HG02885 (cell line): ENCODE results near the gene RSPH4A.
A peak's percentile ranks its signal among the peaks of the same experiment; 100 is the strongest.
"Not testable (repeated sequence)": the region's sequence is repeated elsewhere in the genome, so short reads cannot be mapped to it uniquely, and the experiment has no call there.

ENCODE experiments used
- ATAC-seq: cut with Tn5 transposase; IDR thresholded peaks from one replicate; pipeline ENCODE4 v1.9.1; 2021; ENCODE audit warnings: mild to moderate bottlenecking; ENCODE audit not compliant: unreplicated experiment, poor library complexity

Gene RSPH4A

GRCh38 chr6:116615937-116616736 is at the start of gene RSPH4A:
Gene RSPH4A, plus strand, starts transcription at chr6:116616479. Its CDS starts 145 bp downstream, at chr6:116616624.
- peak; percentile 100 for ATAC-seq

- no peak for ATAC-seq
Measured at GRCh38 chr6:116568111-116568510, 48.2 kb upstream of the RSPH4A start.

GRCh38 chr6:116568821-116569755 is 47.2 kb upstream of the RSPH4A start:
- ATAC-seq: no peak

GRCh38 chr6:116570856-116571682 is 45.2 kb upstream of the RSPH4A start, which contains the start of gene RWDD1:
Gene RWDD1, plus strand, starts transcription at chr6:116571504. Its CDS starts 79 bp downstream, at chr6:116571583.
- ATAC-seq: peak; percentile 94

GRCh38 chr6:116571683-116572000 is 44.6 kb upstream of the RSPH4A start:
- no peak for ATAC-seq

GRCh38 chr6:116572162-116572561 is 44.1 kb upstream of the RSPH4A start:
- no peak for ATAC-seq

- ATAC-seq: no peak
Measured at GRCh38 chr6:116575227-116575626, 41.1 kb upstream of the RSPH4A start.

GRCh38 chr6:116577486-116577885 is 38.8 kb upstream of the RSPH4A start:
- ATAC-seq: no peak

GRCh38 chr6:116578335-116578734 is 37.9 kb upstream of the RSPH4A start:
- no peak for ATAC-seq

- ATAC-seq: no peak
Measured at GRCh38 chr6:116579143-116579542, 37.1 kb upstream of the RSPH4A start.

GRCh38 chr6:116580198-116580597 is 36.1 kb upstream of the RSPH4A start:
- no peak for ATAC-seq

- ATAC-seq: no peak
Measured at GRCh38 chr6:116586276-116586675, 30.0 kb upstream of the RSPH4A start.

- ATAC-seq: no peak
Measured at GRCh38 chr6:116586738-116587137, 29.5 kb upstream of the RSPH4A start.

GRCh38 chr6:116595247-116595646 is 21.0 kb upstream of the RSPH4A start:
- ATAC-seq: no peak

GRCh38 chr6:116596815-116597214 is 19.5 kb upstream of the RSPH4A start:
- no peak for ATAC-seq

- ATAC-seq: not testable (repeated sequence)
Measured at GRCh38 chr6:116603916-116604315, 12.4 kb upstream of the RSPH4A start.

- ATAC-seq: not testable (repeated sequence)
Measured at GRCh38 chr6:116604868-116605267, 11.4 kb upstream of the RSPH4A start.

- ATAC-seq: no peak
Measured at GRCh38 chr6:116605935-116606334, 10.3 kb upstream of the RSPH4A start.

- ATAC-seq: no peak
Measured at GRCh38 chr6:116611056-116611455, 5.2 kb upstream of the RSPH4A start.

- peak; percentile 29 for ATAC-seq
Measured at GRCh38 chr6:116616737-116617053, 416 bp downstream of the RSPH4A start.
